ENCODE measurements around the gene NEUROD2.
A peak's percentile ranks its signal among the peaks of the same experiment; 100 is the strongest.

The NEUROD2 gene

DNA sequence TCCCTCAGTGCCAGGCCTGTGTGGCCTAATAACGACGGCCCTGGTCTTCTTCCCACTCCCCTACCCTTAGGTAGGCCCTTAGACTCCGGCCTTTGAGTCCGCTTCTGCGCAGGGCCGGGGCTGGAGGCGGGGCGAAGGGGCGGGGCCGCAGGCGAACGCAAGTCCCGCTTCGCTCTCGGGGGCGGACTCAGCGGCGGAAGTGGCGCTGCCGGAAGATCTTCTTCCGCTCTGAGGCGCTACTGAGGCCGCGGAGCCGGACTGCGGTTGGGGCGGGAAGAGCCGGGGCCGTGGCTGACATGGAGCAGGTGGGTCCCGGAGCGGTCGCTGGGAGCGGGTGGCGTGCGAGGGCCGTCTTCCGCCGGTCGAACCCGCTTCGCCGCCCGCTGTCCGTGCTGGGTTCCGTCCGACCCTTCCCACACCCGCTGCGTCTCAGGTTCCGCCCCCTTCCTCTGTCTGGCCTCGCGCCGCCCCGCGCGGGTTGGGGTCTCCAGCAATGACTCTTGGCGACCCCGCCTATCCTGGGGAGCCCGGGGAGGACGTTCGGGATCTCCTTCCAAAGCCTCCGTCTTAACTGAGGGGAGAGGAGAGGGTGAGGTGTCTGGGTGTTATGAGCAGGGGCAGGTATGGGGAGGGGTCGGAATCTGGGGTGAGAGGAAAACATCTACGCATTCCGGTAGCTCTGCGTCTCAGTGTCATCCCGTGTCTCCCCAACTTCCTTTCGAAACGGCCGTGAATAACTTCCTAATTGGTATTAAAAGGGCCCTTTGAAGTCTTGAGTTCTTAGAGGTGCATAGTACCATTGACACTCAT lies 29.4 kb upstream of the NEUROD2 start, which contains the start of gene STARD3 (continued):
- TF ChIP-seq, protein P1, sequence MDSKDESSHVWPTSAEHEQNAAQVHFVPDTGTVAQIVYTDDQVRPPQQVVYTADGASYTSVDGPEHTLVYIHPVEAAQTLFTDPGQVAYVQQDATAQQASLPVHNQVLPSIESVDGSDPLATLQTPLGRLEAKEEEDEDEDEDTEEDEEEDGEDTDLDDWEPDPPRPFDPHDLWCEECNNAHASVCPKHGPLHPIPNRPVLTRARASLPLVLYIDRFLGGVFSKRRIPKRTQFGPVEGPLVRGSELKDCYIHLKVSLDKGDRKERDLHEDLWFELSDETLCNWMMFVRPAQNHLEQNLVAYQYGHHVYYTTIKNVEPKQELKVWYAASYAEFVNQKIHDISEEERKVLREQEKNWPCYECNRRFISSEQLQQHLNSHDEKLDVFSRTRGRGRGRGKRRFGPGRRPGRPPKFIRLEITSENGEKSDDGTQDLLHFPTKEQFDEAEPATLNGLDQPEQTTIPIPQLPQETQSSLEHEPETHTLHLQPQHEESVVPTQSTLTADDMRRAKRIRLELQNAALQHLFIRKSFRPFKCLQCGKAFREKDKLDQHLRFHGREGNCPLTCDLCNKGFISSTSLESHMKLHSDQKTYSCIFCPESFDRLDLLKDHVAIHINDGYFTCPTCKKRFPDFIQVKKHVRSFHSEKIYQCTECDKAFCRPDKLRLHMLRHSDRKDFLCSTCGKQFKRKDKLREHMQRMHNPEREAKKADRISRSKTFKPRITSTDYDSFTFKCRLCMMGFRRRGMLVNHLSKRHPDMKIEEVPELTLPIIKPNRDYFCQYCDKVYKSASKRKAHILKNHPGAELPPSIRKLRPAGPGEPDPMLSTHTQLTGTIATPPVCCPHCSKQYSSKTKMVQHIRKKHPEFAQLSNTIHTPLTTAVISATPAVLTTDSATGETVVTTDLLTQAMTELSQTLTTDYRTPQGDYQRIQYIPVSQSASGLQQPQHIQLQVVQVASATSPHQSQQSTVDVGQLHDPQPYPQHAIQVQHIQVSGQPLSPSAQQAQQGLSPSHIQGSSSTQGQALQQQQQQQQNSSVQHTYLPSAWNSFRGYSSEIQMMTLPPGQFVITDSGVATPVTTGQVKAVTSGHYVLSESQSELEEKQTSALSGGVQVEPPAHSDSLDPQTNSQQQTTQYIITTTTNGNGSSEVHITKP (tag by site-specific recombination; IDR thresholded peaks at IDR 0.05): peak; percentile 92
- TF ChIP-seq ZNF202 (tag by site-specific recombination; IDR thresholded peaks at IDR 0.05; ENCODE audit: borderline replicate concordance): no peak
- TF ChIP-seq, protein P2, sequence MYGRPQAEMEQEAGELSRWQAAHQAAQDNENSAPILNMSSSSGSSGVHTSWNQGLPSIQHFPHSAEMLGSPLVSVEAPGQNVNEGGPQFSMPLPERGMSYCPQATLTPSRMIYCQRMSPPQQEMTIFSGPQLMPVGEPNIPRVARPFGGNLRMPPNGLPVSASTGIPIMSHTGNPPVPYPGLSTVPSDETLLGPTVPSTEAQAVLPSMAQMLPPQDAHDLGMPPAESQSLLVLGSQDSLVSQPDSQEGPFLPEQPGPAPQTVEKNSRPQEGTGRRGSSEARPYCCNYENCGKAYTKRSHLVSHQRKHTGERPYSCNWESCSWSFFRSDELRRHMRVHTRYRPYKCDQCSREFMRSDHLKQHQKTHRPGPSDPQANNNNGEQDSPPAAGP (tag by site-specific recombination; IDR thresholded peaks at IDR 0.05): peak; percentile 85
- no peak for TF ChIP-seq ZNF449 (tag by site-specific recombination; IDR thresholded peaks at IDR 0.05)
- TF ChIP-seq ZNF473 (tag by site-specific recombination; IDR thresholded peaks at IDR 0.05): no peak
- peak; percentile 95 for TF ChIP-seq ZNF692 (tag by site-specific recombination; IDR thresholded peaks at IDR 0.05)
- TF ChIP-seq BCL6B (tag by site-specific recombination; IDR thresholded peaks at IDR 0.05): no peak
- peak; percentile 67 for TF ChIP-seq ZFP37 (tag by site-specific recombination; IDR thresholded peaks at IDR 0.05)
- no peak for TF ChIP-seq HOXC10 (CRISPR knock-in tag; IDR thresholded peaks at IDR 0.05)
- TF ChIP-seq ZNF10 (tag by site-specific recombination; IDR thresholded peaks at IDR 0.05): peak; percentile 44; the same call in 1 of the 2 replicates
- no peak; the same call in 1 of the 2 replicates for TF ChIP-seq KLF10 (tag by site-specific recombination; IDR thresholded peaks at IDR 0.05)
- no peak for TF ChIP-seq ZNF791 (tag by site-specific recombination; IDR thresholded peaks at IDR 0.05)
- TF ChIP-seq TRIM28 (IDR thresholded peaks at IDR 0.05; ENCODE audit: borderline replicate concordance, low read length): no peak
- TF ChIP-seq ZNF23 (tag by site-specific recombination; IDR thresholded peaks at IDR 0.05; ENCODE audit: borderline replicate concordance): no peak
- TF ChIP-seq ZNF350 (tag by site-specific recombination; IDR thresholded peaks at IDR 0.05): no peak
- TF ChIP-seq PRDM2 (tag by site-specific recombination; IDR thresholded peaks at IDR 0.05; ENCODE audit: borderline replicate concordance): no peak
- TF ChIP-seq REPIN1 (tag by site-specific recombination; IDR thresholded peaks at IDR 0.05; ENCODE audit: low read depth): no peak; the same call in 1 of the 2 replicates
- TF ChIP-seq ZNF239 (tag by site-specific recombination; IDR thresholded peaks at IDR 0.05): 0 out of 2 replicates have a peak, but pooled peaks have one; percentile 51
- no peak for TF ChIP-seq ZNF521 (tag by site-specific recombination; IDR thresholded peaks at IDR 0.05)
- TF ChIP-seq ZNF600 (tag by site-specific recombination; IDR thresholded peaks at IDR 0.05): peak; percentile 88
- TF ChIP-seq ZNF529 (tag by site-specific recombination; IDR thresholded peaks at IDR 0.05; ENCODE audit: insufficient replicate concordance): no peak
- TF ChIP-seq ZNF341 (tag by site-specific recombination; IDR thresholded peaks at IDR 0.05; ENCODE audit: low read depth): peak; percentile 85
- no peak for TF ChIP-seq ZNF19 (tag by site-specific recombination; IDR thresholded peaks at IDR 0.05; ENCODE audit: low read depth)
- no peak for TF ChIP-seq ZNF426 (tag by site-specific recombination; IDR thresholded peaks at IDR 0.05)

Data from HEK293 (cell line).